Gastrocnemius medialis (tissue), 4 donors: Measurements from ENCODE around the gene RAB26. TPM values are rescaled to one million over a fixed set of nuclear protein-coding genes. Genes with fewer than 3 reads are reported as not detected.
A peak's percentile ranks its signal among the peaks of the same experiment; 100 is the strongest.

Experiments
- ATAC-seq, 2 donors: fragments of 150-250 bp; one replicate each; pipeline ENCODE4 v1.9.1; 2016
- DNase-seq, 2 donors: peaks; one replicate each; pipeline ENCODE4 v3.0.0-alpha.2; 2019
- H3K27ac ChIP-seq, 4 donors: fragments of 200-600 bp; sonication (generic); 1 replicate in 1 of 4; 2 replicates in 3 of 4; pipeline ENCODE4 v1.5.1; 2016 to 2018; ENCODE audit warnings: mild to moderate bottlenecking in 2 of 4, moderate library complexity in 1 of 4
- H3K27me3 ChIP-seq, 3 donors: fragments of 200-600 bp; sonication (generic) in 2 of 3; 1 replicate in 1 of 3; 2 replicates in 2 of 3; pipeline versions ENCODE4 v1.5.1 to v1.6.0; 2016 to 2019; ENCODE audit warnings: mild to moderate bottlenecking in 1 of 3, moderate library complexity in 1 of 3
- H3K36me3 ChIP-seq, 2 donors: fragments of 200-600 bp; sonication (generic) in 1 of 2; one replicate each; pipeline ENCODE4 v1.5.1; 2017 to 2018
- H3K4me1 ChIP-seq, 2 donors: fragments of 200-600 bp; sonication (generic) in 1 of 2; one replicate each; pipeline ENCODE4 v1.5.1; 2016 to 2017; ENCODE audit warnings: mild to moderate bottlenecking in 2 of 2
- H3K4me3 ChIP-seq, 4 donors: fragments of 200-600 bp; sonication (generic) in 3 of 4; 1 replicate in 1 of 4; 2 replicates in 3 of 4; pipeline ENCODE4 v1.5.1; 2016 to 2019; ENCODE audit warnings: mild to moderate bottlenecking in 2 of 4
- H3K9me3 ChIP-seq, 3 donors: fragments of 200-600 bp; sonication (generic) in 2 of 3; 1 replicate in 1 of 3; 2 replicates in 2 of 3; pipeline ENCODE4 v1.5.1; 2016 to 2019
- CTCF ChIP-seq, 5 experiments: fragments of 450-650 bp in 3 of 5; fragments of 200-600 bp in 2 of 5; sonication (generic) in 2 of 5; IDR thresholded peaks in 4 of 5; conservative IDR thresholded peaks in 1 of 5; 1 replicate in 4 of 5; 2 replicates in 1 of 5; pipeline ENCODE4 v1.5.1; 2016 to 2019; ENCODE audit warnings: antibody characterized with exemption in 5 of 5, mild to moderate bottlenecking in 3 of 5, moderate library complexity in 3 of 5
- POLR2A ChIP-seq, 2 donors: fragments of 450-650 bp; IDR thresholded peaks; one replicate each; pipeline ENCODE4 v1.6.1; 2017; ENCODE audit warnings: antibody characterized with exemption in 2 of 2, mild to moderate bottlenecking in 2 of 2, moderate library complexity in 2 of 2
- in situ Hi-C, 4 donors: fragments of 200-750 bp; cut with MboI; loops; one replicate each; pipeline versions ENCODE4 v1.15.0 to v1.8.0; 2017; ENCODE audit warnings: low sequenced_read_pairs in 4 of 4
- intact Hi-C: fragments of 100-400 bp; cut with DNase I; formaldehyde crosslinking; loops from one replicate; pipeline ENCODE4 v1.15.1; 2023; ENCODE audit warnings: low total_unique reads
- total RNA-seq, 4 donors: library from RNA; depleted of rRNA; stranded (reverse); fragments of >200 nt; gene quantifications; one replicate each; pipeline versions ENCODE4 v1.1.0 to v1.2.3, GENCODE V29; 2016

The RAB26 gene
- total RNA-seq, 4 donors from 2014 or later, result 1.3 to 4.2 TPM; not detected in 2

GRCh38 chr16:2170080-2170479 lies 21.7 kb downstream of the RAB26 start:
- Histone ChIP-seq H3K4me1 (peaks cover 0 to 6% of the 10 kb centered on the region in 2 donors), H3K27ac (peak overlapping the region; percentile 45 to 72 (median 66)), H3K27me3 (no peaks in the 10 kb centered on the region), H3K9me3 (no peaks in the 10 kb centered on the region), H3K36me3 (peaks cover 0 to 47% of the 10 kb centered on the region in 2 donors), H3K4me3 (peak overlapping the region; percentile 12 to 48 (median 23))
- no peak for DNase-seq
- in situ Hi-C loops, result no loop called here
- TF ChIP-seq CTCF (IDR thresholded peaks at IDR 0.05 in 4 of 5, conservative IDR thresholded peaks at IDR 0.05 in 1 of 5), result no peak
- no peak for TF ChIP-seq POLR2A (IDR thresholded peaks at IDR 0.05)
- ATAC-seq, result peak in 1 of 2 donors; percentile 28
- intact Hi-C loops, result no loop called here

GRCh38 chr16:2170587-2171435 lies 22.4 kb downstream of the RAB26 start:
- Histone ChIP-seq H3K36me3 (peaks cover 0 to 54% of the 10 kb centered on the region in 2 donors), H3K27me3 (no peaks in the 10 kb centered on the region), H3K27ac (peak overlapping the region in 2 of 4 donors; percentile 63 to 72), H3K9me3 (no peaks in the 10 kb centered on the region), H3K4me1 (peaks cover 0 to 6% of the 10 kb centered on the region in 2 donors), H3K4me3 (peak overlapping the region; percentile 12 to 48 (median 23))
- in situ Hi-C loops, result no loop called here
- intact Hi-C loops, result no loop called here
- no peak for TF ChIP-seq CTCF (IDR thresholded peaks at IDR 0.05 in 4 of 5, conservative IDR thresholded peaks at IDR 0.05 in 1 of 5)
- no peak for TF ChIP-seq POLR2A (IDR thresholded peaks at IDR 0.05)
- no peak for DNase-seq
- ATAC-seq, result no peak

GRCh38 chr16:2171601-2172178 lies 23.3 kb downstream of the RAB26 start:
- H3K27ac ChIP-seq, result no peak overlapping the region
- in situ Hi-C loops (no loop called here), intact Hi-C loops (no loop called here)
- H3K27me3 ChIP-seq, result no peaks in the 10 kb centered on the region
- H3K4me3 ChIP-seq, result no peak overlapping the region
- DNase-seq, result no peak
- ATAC-seq, result no peak
- no peak for TF ChIP-seq CTCF (IDR thresholded peaks at IDR 0.05 in 4 of 5, conservative IDR thresholded peaks at IDR 0.05 in 1 of 5)
- TF ChIP-seq POLR2A (IDR thresholded peaks at IDR 0.05), result no peak
- H3K9me3 ChIP-seq, result no peaks in the 10 kb centered on the region
- peaks cover 0 to 56% of the 10 kb centered on the region in 2 donors for H3K36me3 ChIP-seq
- H3K4me1 ChIP-seq, result peaks cover 0 to 6% of the 10 kb centered on the region in 2 donors

- H3K27ac ChIP-seq, result no peak overlapping the region
- H3K4me3 ChIP-seq, result no peak overlapping the region
- H3K36me3 ChIP-seq, result peaks cover 0 to 60% of the 10 kb centered on the region in 2 donors
- H3K27me3 ChIP-seq, result no peaks in the 10 kb centered on the region
- peaks cover 0 to 6% of the 10 kb centered on the region in 2 donors for H3K4me1 ChIP-seq
- H3K9me3 ChIP-seq, result no peaks in the 10 kb centered on the region
- intact Hi-C loops (no loop called here), in situ Hi-C loops (no loop called here)
- DNase-seq, result no peak
- no peak for ATAC-seq
- TF ChIP-seq CTCF (IDR thresholded peaks at IDR 0.05 in 4 of 5, conservative IDR thresholded peaks at IDR 0.05 in 1 of 5) (no peak), POLR2A (IDR thresholded peaks at IDR 0.05) (no peak)
Measured at GRCh38 chr16:2172688-2173335, 24.4 kb downstream of the RAB26 start.
